ENCODE measurements around the gene EIF4E1B.

DNA sequence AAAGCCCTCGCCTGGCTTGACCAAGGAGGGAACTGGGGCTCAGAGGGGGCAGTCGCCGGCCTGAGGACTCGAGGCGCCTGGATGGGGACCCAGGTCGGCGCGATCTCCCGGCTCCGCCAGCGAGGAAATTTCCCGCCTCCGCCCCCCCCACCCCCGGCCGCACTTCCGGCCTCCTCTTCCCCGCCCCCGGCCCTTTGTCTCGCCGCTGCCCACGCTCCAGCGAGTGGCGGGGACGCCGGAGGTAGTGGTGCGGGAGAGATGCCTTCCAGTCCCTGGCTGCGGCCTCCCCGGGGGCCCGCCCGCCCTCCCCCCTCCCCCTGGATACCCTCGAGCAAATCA lies 20.1 kb upstream of the EIF4E1B start:
- TF ChIP-seq, protein P1, sequence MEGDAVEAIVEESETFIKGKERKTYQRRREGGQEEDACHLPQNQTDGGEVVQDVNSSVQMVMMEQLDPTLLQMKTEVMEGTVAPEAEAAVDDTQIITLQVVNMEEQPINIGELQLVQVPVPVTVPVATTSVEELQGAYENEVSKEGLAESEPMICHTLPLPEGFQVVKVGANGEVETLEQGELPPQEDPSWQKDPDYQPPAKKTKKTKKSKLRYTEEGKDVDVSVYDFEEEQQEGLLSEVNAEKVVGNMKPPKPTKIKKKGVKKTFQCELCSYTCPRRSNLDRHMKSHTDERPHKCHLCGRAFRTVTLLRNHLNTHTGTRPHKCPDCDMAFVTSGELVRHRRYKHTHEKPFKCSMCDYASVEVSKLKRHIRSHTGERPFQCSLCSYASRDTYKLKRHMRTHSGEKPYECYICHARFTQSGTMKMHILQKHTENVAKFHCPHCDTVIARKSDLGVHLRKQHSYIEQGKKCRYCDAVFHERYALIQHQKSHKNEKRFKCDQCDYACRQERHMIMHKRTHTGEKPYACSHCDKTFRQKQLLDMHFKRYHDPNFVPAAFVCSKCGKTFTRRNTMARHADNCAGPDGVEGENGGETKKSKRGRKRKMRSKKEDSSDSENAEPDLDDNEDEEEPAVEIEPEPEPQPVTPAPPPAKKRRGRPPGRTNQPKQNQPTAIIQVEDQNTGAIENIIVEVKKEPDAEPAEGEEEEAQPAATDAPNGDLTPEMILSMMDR (conservative IDR thresholded peaks at IDR 0.05; ENCODE audit: low read length): no peak
- TF ChIP-seq EZH2phosphoT487 (IDR thresholded peaks at IDR 0.05; ENCODE audit: borderline replicate concordance): no peak

All from Loucy (cell line).